Cardiac atrium fibroblast (primary cell): ENCODE results near the gene CEMIP. TPM values are rescaled to one million over a fixed set of nuclear protein-coding genes. Genes with fewer than 3 reads are reported as not detected.

Experiments
- total RNA-seq: library from RNA; depleted of rRNA; stranded (reverse); fragments of >200 nt; gene quantifications from 2 replicates; pipeline ENCODE4 v1.2.3, GENCODE V29; 2015

CEMIP gene, protein sequence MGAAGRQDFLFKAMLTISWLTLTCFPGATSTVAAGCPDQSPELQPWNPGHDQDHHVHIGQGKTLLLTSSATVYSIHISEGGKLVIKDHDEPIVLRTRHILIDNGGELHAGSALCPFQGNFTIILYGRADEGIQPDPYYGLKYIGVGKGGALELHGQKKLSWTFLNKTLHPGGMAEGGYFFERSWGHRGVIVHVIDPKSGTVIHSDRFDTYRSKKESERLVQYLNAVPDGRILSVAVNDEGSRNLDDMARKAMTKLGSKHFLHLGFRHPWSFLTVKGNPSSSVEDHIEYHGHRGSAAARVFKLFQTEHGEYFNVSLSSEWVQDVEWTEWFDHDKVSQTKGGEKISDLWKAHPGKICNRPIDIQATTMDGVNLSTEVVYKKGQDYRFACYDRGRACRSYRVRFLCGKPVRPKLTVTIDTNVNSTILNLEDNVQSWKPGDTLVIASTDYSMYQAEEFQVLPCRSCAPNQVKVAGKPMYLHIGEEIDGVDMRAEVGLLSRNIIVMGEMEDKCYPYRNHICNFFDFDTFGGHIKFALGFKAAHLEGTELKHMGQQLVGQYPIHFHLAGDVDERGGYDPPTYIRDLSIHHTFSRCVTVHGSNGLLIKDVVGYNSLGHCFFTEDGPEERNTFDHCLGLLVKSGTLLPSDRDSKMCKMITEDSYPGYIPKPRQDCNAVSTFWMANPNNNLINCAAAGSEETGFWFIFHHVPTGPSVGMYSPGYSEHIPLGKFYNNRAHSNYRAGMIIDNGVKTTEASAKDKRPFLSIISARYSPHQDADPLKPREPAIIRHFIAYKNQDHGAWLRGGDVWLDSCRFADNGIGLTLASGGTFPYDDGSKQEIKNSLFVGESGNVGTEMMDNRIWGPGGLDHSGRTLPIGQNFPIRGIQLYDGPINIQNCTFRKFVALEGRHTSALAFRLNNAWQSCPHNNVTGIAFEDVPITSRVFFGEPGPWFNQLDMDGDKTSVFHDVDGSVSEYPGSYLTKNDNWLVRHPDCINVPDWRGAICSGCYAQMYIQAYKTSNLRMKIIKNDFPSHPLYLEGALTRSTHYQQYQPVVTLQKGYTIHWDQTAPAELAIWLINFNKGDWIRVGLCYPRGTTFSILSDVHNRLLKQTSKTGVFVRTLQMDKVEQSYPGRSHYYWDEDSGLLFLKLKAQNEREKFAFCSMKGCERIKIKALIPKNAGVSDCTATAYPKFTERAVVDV (N-terminal part only)
- 420 and 537 TPM in 2 replicates for total RNA-seq

DNA sequence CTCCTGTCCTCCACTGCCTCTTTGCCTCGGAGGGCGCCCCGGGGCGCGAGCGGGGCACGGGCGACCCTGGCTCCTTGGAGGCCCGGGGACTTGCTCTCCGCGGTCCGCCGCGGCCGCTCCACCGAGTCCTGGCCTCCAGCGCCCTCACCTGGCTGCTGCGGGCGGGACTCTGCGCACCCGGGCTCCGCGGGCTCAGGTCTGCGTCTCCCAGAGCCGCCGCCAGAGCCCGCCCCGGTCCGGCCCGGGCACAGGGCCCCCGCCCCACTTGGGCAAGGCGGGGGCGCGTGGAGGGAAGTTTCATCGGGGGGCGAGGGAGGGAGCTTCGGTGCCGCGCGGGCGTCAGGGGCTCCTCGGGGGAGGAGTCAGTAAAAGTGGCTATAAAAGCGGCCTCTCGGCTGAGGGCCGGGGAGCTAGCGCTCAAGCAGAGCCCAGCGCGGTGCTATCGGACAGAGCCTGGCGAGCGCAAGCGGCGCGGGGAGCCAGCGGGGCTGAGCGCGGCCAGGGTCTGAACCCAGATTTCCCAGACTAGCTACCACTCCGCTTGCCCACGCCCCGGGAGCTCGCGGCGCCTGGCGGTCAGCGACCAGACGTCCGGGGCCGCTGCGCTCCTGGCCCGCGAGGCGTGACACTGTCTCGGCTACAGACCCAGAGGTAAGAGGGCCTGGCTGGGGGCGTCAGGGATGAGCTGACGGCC lies at the start of gene CEMIP:
Gene CEMIP (plus strand): TSS at position 407 of the 694 bp plus-strand sequence. CDS start 94,510 bp downstream, outside the sequence.

DNA sequence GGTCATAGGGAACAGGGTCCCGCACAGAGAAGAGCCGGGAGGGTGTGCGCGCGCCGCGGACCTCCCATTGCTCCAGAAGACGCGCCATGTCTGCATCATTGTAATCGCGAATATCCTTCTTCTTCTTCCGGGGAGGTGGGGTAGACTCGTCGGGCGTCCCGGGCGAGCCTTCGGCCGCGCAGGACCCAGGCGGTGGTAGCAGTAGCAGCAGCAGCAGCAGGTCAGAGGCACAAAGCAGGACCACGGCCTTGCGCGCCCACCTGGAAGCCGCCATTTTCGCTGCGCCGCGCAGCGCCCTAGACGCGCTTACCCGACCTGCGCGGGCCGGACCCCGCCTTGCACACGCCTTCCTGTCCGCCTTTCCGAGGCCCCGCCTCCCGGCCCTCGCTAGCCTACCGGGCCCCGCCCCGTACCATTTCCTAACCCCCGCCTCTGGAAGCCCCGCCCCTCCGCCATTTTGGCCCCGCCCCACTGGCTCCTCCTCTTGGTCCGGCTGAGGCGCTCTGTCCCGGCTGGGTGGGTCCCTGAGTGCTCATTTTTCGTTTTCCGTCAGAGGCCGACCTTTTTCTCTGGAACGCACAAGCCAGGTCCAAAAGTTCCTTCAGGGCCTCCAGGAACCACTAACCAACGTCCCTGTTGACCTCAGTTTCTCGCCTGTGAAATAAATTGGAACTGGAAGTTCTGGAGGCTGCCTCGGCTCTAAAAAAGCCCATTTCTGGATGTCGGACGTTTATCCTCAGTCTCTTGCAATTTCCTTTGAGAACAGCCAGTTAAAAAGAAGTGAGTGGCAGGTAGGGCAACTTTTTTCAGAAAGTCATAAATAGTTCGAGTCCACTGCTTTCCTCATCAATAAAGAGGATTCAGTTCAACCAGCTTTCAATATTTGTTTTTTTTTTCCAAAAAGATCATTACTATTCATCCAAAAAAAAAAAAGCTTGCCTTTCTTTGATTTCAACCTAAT lies 210.6 kb downstream of the CEMIP start, which contains the start of gene MESD:
Gene MESD (minus strand): TSS at position 302 of the 961 bp plus-strand sequence. CDS start 28 bp downstream, at position 274.

DNA sequence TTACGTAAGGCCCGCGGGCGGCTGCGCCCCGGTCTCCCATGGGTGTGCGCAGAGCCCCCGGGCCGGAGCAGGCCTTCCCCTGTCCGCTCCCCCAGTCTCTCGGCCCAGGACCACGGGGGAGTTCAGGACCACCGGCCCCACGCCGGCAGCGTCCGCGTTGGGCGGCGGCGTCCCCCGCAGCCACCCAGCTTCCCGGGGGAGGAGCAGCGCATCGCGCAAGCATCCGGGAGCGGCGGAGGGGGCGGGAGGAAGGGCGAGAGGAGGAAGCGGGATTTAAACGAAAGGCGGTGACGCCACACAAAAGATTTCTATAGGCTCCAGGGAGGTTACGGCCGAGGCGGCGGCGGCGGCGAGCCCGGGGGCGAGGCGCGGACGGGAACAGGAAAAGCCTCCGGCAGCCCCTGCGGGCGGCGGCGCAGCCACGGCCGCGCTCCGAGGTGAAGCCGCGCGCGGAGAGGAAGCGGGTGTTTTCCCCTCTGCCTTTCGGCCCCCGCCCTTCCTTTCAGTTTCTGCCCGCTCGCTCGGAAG lies 221.5 kb downstream of the CEMIP start, which contains the start of gene TLNRD1:
Gene TLNRD1 (plus strand): TSS at position 300 of the 528 bp plus-strand sequence. CDS start 1,349 bp downstream, outside the sequence.

Other genes with a start within 250 kb of the CEMIP start
- 10.1 and 15.4 TPM in 2 replicates for gene ABHD17C, start 84.1 kb upstream of the CEMIP start, total RNA-seq
- gene MESD, start 210.4 kb downstream of the CEMIP start, total RNA-seq: 17.2 and 19.9 TPM in 2 replicates
- gene TLNRD1, start 221.6 kb downstream of the CEMIP start, total RNA-seq: 9.6 and 12.5 TPM in 2 replicates